B cell (primary cell): ENCODE measurements around the gene PTH2.

Source experiments
- CTCF ChIP-seq: fragments of 200-600 bp; IDR thresholded peaks from one replicate; pipeline ENCODE4 v1.8.0; 2022; ENCODE audit warnings: antibody characterized with exemption, mild to moderate bottlenecking
- EZH2 ChIP-seq: IDR thresholded peaks from 2 replicates; pipeline ENCODE4 v1.6.1; 2012; ENCODE audit warnings: borderline replicate concordance, low read depth, mild to moderate bottlenecking, moderate library complexity, low read length; ENCODE audit not compliant: insufficient read depth, poor library complexity, severe bottlenecking

GRCh38 chr19:49409441-49410029 is 13.7 kb downstream of the PTH2 start:
- TF ChIP-seq EZH2 (no peak), CTCF (no peak)
